Measurements from ENCODE around the gene MMS22L.

MMS22L gene

DNA sequence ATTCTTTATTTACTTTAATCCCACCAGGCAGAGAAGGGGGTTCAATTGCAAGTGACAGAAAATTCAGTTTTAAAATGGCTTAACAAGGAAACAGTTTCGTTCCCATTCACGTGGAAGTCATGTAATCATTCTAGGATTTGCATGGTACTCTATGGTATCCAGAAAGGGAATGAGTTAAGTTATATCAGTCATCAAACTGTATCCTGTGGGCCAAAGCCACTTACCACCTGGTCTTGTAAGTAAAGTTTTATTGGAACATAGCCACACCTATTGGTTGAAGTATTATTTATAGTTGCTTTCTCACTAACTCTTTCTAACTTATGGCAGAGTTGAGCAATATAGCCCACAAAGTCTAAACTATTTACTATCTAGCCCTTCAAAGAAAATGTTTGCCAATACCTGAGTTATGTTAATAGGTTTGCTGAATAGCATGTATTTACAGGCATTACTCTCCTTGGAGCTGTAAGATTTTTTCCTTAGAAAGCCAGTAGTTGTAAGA lies 10.2 kb upstream of the MMS22L start:
- H3K9me3 ChIP-seq (ENCODE audit: low read length), result no peaks in the 10 kb centered on the region
- no peak overlapping the region for H3K9ac ChIP-seq (ENCODE audit: low read length)
- H3K36me3 ChIP-seq (ENCODE audit: insufficient read depth, low read length), result no peaks in the 10 kb centered on the region
- no peak overlapping the region for H3K4me3 ChIP-seq (ENCODE audit: low read depth in 1 of 2, low read length in 2 of 2)
- no peaks in the 10 kb centered on the region for H3K4me1 ChIP-seq (ENCODE audit: insufficient read depth, low read length)
- no peak overlapping the region for H3K27ac ChIP-seq (ENCODE audit: low read depth, low read length)
- H3K27me3 ChIP-seq (ENCODE audit: control insufficient read depth in 1 of 2, insufficient read depth in 2 of 2, low read length in 2 of 2), result no peaks in the 10 kb centered on the region

DNA sequence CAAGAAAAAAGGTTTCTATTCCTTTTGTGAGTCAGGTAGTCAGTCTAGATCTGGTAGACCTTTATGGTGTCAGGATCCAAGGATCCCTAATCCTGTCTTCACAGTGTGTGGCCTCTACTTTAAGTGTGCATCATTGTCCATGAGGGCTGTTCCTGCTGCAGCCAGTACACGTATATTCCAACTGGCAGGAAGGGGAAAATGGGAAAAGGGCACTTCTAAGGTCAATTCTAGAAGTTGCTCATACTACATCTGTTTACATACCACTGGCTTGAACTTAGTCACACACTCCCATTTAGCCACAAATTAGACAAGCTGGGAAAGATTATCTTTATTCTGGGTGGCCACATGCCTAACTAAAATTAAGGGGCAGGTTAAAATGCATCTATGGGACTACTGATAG lies 9.7 kb upstream of the MMS22L start:
- Histone ChIP-seq H3K27ac (ENCODE audit: low read depth, low read length) (no peak overlapping the region), H3K9me3 (ENCODE audit: low read length) (no peaks in the 10 kb centered on the region), H3K4me1 (ENCODE audit: insufficient read depth, low read length) (no peaks in the 10 kb centered on the region)

DNA sequence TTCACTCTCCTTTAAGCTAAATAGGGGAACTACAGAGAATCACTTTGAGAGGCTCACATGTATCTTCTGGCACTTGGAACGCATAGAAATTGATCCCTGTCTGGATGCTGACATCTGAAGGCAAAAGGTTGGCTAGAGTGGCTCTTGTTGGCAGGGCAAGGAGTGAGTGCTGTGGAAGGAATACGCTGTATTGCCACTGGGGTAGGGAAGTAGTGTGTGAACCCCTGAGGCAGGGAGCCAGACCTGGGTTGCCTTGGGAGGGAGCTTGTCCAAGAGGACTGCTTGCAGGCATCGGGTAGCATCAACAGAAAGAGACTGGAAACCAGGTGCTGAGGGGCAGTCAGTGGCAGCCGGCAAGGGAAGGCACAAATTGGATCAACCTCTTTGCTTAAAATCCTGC lies 8.9 kb upstream of the MMS22L start:
- H3K27me3 ChIP-seq (ENCODE audit: control insufficient read depth in 1 of 2, insufficient read depth in 2 of 2, low read length in 2 of 2), result no peaks in the 10 kb centered on the region
- H3K4me3 ChIP-seq (ENCODE audit: low read depth in 1 of 2, low read length in 2 of 2), result no peak overlapping the region
- no peak overlapping the region for H3K9ac ChIP-seq (ENCODE audit: low read length)
- no peaks in the 10 kb centered on the region for H3K36me3 ChIP-seq (ENCODE audit: insufficient read depth, low read length)
- H3K27ac ChIP-seq (ENCODE audit: low read depth, low read length), result no peak overlapping the region
- no peaks in the 10 kb centered on the region for H3K4me1 ChIP-seq (ENCODE audit: insufficient read depth, low read length)
- H3K9me3 ChIP-seq (ENCODE audit: low read length), result no peaks in the 10 kb centered on the region

More for the DNA sequence above, 9.7 kb upstream of the MMS22L start:
- Histone ChIP-seq H3K36me3 (ENCODE audit: insufficient read depth, low read length) (no peaks in the 10 kb centered on the region), H3K9ac (ENCODE audit: low read length) (no peak overlapping the region), H3K27me3 (ENCODE audit: control insufficient read depth in 1 of 2, insufficient read depth in 2 of 2, low read length in 2 of 2) (no peaks in the 10 kb centered on the region), H3K4me3 (ENCODE audit: low read depth in 1 of 2, low read length in 2 of 2) (no peak overlapping the region)

DNA sequence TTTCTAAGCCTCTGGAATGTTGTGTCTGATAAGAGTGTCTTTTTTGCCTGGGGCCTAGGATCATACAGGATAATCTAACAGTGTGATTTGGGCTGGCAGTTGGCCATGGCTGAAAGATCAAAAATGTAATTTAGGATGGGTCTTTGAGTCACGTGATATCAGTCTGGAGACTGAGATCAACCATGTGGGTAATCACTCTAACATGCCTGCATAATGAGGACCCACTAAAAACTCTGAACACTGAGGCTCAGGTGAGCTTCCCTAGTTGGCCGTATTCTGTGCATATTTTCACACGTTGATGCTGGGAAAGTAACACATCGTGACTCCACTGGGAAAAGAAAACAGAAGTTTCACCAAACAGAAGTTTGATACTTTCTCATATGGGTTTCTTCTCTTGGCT lies 6.3 kb upstream of the MMS22L start:
- Histone ChIP-seq H3K9me3 (ENCODE audit: low read length) (no peaks in the 10 kb centered on the region), H3K4me1 (ENCODE audit: insufficient read depth, low read length) (no peaks in the 10 kb centered on the region), H3K9ac (ENCODE audit: low read length) (no peak overlapping the region), H3K4me3 (ENCODE audit: low read depth in 1 of 2, low read length in 2 of 2) (no peak overlapping the region), H3K36me3 (ENCODE audit: insufficient read depth, low read length) (no peaks in the 10 kb centered on the region), H3K27me3 (ENCODE audit: control insufficient read depth in 1 of 2, insufficient read depth in 2 of 2, low read length in 2 of 2) (no peaks in the 10 kb centered on the region), H3K27ac (ENCODE audit: low read depth, low read length) (no peak overlapping the region)

DNA sequence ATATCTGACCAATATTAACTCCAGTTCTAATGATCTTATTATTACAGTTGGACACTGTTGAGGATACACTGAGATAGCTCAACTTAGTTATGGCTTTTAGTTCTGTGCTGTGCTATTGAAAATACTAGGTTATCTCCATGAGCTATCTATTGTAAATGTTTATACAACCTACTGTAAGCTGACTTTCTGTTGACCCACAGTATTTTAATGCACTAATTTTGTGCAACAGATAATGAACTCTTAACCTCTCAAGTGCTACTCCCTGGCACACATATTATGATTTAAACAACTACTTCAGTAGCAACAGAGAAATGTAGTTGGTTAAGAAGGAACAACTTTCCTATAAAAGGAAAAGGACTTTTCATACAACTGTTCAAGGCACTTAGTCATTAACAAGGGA lies 5.2 kb upstream of the MMS22L start:
- no peak overlapping the region for H3K4me3 ChIP-seq (ENCODE audit: low read depth in 1 of 2, low read length in 2 of 2)
- no peak overlapping the region for H3K9ac ChIP-seq (ENCODE audit: low read length)
- H3K4me1 ChIP-seq (ENCODE audit: insufficient read depth, low read length), result no peaks in the 10 kb centered on the region
- H3K27me3 ChIP-seq (ENCODE audit: control insufficient read depth in 1 of 2, insufficient read depth in 2 of 2, low read length in 2 of 2), result no peaks in the 10 kb centered on the region
- H3K36me3 ChIP-seq (ENCODE audit: insufficient read depth, low read length), result no peaks in the 10 kb centered on the region
- H3K9me3 ChIP-seq (ENCODE audit: low read length), result no peaks in the 10 kb centered on the region
- H3K27ac ChIP-seq (ENCODE audit: low read depth, low read length), result no peak overlapping the region

DNA sequence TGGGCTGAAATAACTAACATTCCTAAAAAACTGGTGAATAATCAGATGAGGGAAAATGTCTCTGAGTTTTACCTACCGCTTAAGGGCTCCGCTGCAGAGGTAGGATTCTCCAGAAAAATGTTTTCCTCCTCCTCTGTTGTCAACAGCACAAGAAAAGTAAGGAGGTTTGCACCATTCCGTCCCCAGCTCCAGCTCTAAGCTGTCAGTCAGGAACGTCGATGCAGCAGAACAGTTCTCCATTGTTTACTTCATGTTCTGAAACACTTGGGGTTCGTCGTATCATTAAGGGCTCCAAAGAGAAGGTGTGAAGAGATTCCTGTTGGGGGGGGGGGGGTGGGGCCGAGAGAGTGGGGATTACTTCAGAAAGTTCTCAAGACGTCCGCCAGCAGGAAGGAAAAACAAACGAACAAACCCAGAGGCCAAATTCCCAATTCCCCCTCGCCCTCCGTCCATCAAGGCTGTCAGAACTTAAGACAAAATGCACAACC lies 734 bp downstream of the MMS22L start:
- no peaks in the 10 kb centered on the region for H3K36me3 ChIP-seq (ENCODE audit: insufficient read depth, low read length)
- H3K9me3 ChIP-seq (ENCODE audit: low read length), result no peaks in the 10 kb centered on the region
- peak overlapping the region; percentile 57 for H3K9ac ChIP-seq (ENCODE audit: low read length)
- H3K27ac ChIP-seq (ENCODE audit: low read depth, low read length), result peak overlapping the region; percentile 61
- peak overlapping the region; percentile 63 to 98 for H3K4me3 ChIP-seq (ENCODE audit: low read depth in 1 of 2, low read length in 2 of 2)
- H3K27me3 ChIP-seq (ENCODE audit: control insufficient read depth in 1 of 2, insufficient read depth in 2 of 2, low read length in 2 of 2), result no peaks in the 10 kb centered on the region
- peaks cover 7% of the 10 kb centered on the region for H3K4me1 ChIP-seq (ENCODE audit: insufficient read depth, low read length)

DNA sequence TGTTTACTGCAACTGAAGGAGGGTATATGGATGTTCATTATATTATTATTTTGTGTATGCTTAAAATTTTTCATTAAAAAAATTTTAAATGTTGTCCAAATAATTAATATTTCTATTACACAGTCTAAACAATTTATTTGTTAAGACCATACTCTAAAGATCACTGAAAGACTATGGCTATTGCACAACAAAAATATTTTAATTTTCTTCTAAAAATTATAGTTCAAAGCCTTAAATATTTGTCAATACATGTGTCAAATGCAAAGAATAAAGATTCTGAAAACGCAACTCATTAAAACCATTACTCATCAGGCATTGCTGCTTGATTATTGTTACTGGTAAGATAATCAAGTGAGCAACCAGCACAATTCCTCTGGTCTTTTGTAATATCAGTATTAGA lies 2.2 kb downstream of the MMS22L start:
- H3K4me3 ChIP-seq (ENCODE audit: low read depth in 1 of 2, low read length in 2 of 2), result no peak overlapping the region

DNA sequence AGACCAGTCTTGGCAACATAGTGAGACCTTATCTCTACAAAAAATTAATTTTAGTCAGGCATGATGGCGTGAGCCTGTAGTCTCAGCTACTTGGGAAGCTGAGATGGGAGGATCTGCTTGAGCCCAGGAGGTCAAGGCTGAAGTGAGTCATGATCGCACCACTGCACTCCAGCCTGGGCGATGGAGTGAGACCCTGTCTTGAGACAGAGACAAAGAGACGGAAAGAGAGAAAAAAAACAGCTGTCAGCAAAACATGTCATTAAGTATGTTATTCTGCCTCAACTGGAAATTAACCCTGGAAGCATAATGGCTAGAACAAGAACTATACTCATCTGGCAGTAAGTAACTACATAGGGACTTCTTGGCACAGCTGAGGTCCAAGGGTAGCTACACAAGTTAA lies 7.2 kb downstream of the MMS22L start:
- no peaks in the 10 kb centered on the region for H3K27me3 ChIP-seq (ENCODE audit: control insufficient read depth in 1 of 2, insufficient read depth in 2 of 2, low read length in 2 of 2)
- no peaks in the 10 kb centered on the region for H3K9me3 ChIP-seq (ENCODE audit: low read length)
- H3K27ac ChIP-seq (ENCODE audit: low read depth, low read length), result no peak overlapping the region

More for the DNA sequence above, 2.2 kb downstream of the MMS22L start:
- no peaks in the 10 kb centered on the region for H3K9me3 ChIP-seq (ENCODE audit: low read length)
- H3K9ac ChIP-seq (ENCODE audit: low read length), result no peak overlapping the region
- no peak overlapping the region for H3K27ac ChIP-seq (ENCODE audit: low read depth, low read length)
- no peaks in the 10 kb centered on the region for H3K36me3 ChIP-seq (ENCODE audit: insufficient read depth, low read length)
- H3K4me1 ChIP-seq (ENCODE audit: insufficient read depth, low read length), result peaks cover 7% of the 10 kb centered on the region
- H3K27me3 ChIP-seq (ENCODE audit: control insufficient read depth in 1 of 2, insufficient read depth in 2 of 2, low read length in 2 of 2), result no peaks in the 10 kb centered on the region

DNA sequence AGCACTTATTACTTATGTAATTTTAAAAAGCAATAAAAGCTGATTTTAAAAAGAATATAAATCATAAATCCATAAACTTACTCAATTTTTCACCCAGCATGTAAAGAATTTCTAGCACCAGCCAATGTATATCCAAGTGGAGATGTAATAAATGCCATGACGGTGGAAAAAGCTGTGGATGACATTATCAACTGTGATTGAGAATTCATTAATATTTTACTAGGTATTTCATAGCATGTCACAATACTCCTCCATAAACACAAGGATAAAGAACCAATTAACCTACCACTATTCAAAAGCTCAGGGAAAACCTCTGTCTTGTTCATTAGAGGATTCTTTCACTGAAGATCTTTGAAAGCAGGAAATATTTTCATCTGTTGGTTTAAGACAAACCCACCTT lies 13.2 kb downstream of the MMS22L start:
- Histone ChIP-seq H3K36me3 (ENCODE audit: insufficient read depth, low read length) (no peaks in the 10 kb centered on the region), H3K27ac (ENCODE audit: low read depth, low read length) (no peak overlapping the region), H3K4me1 (ENCODE audit: insufficient read depth, low read length) (no peaks in the 10 kb centered on the region), H3K9me3 (ENCODE audit: low read length) (no peaks in the 10 kb centered on the region), H3K9ac (ENCODE audit: low read length) (no peak overlapping the region), H3K4me3 (ENCODE audit: low read depth in 1 of 2, low read length in 2 of 2) (no peak overlapping the region), H3K27me3 (ENCODE audit: control insufficient read depth in 1 of 2, insufficient read depth in 2 of 2, low read length in 2 of 2) (no peaks in the 10 kb centered on the region)

More for the DNA sequence above, 7.2 kb downstream of the MMS22L start:
- Histone ChIP-seq H3K4me1 (ENCODE audit: insufficient read depth, low read length) (no peaks in the 10 kb centered on the region), H3K4me3 (ENCODE audit: low read depth in 1 of 2, low read length in 2 of 2) (no peak overlapping the region), H3K36me3 (ENCODE audit: insufficient read depth, low read length) (no peaks in the 10 kb centered on the region), H3K9ac (ENCODE audit: low read length) (no peak overlapping the region)

DNA sequence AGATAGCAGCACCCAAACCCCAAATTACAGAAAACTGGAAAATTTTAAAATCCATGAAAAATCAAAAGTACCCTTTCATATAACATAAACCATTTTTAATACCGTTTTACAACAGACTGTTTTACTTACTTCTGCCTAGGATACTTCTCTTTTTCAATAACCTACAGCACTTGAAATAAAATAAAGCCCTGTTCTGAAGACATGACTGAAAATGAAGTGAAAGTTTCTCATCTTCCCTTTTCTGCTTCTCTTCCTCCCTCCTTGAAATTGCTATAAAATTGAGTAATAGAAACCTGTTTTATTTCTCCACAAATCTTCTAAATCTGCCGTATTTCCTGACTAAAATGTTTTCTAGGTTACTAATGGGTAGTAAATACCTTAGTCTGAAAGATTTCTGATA lies 20.3 kb downstream of the MMS22L start:
- Histone ChIP-seq H3K36me3 (ENCODE audit: insufficient read depth, low read length) (no peaks in the 10 kb centered on the region), H3K9me3 (ENCODE audit: low read length) (no peaks in the 10 kb centered on the region), H3K4me3 (ENCODE audit: low read depth in 1 of 2, low read length in 2 of 2) (no peak overlapping the region), H3K27me3 (ENCODE audit: control insufficient read depth in 1 of 2, insufficient read depth in 2 of 2, low read length in 2 of 2) (no peaks in the 10 kb centered on the region), H3K9ac (ENCODE audit: low read length) (no peak overlapping the region), H3K27ac (ENCODE audit: low read depth, low read length) (no peak overlapping the region), H3K4me1 (ENCODE audit: insufficient read depth, low read length) (no peaks in the 10 kb centered on the region)

DNA sequence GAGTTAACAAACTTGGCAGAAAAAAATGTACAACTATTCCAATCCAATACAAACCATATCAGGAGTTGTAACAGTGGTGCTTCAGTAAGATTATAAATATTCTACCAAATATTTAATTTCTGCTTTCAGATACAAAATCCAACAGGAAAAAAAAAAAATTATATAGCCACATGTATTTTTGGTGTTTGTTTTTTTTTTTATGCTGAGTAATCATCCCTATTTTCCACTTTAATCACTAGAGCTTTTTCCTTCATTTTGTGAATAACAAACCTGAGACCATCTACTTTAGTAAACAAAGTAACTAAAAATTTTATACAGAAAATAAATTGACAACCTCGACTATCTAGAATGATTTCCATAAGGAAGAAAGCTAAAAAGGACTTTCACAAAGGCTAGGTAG lies 36.2 kb downstream of the MMS22L start:
- no peak overlapping the region for H3K4me3 ChIP-seq (ENCODE audit: low read depth in 1 of 2, low read length in 2 of 2)
- no peak overlapping the region for H3K27ac ChIP-seq (ENCODE audit: low read depth, low read length)

DNA sequence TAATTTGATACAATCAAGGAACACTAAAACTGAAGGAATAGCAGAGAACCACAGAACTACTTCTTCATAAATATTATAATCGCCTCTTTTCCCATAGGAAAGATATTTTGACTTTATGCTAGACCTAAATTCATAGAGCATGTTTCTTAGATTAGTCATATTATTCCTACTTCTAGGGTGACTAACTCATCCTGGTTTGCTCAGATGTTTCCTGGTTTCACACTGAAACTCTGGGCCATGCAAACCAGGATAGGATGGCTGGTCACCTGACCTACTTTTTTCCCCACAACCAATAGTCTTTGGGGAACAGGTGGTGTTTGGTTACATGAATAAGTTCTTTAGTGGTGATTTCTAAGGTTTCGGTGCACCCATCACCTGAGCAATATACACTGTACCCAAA lies 42.8 kb downstream of the MMS22L start:
- Histone ChIP-seq H3K36me3 (ENCODE audit: insufficient read depth, low read length) (no peaks in the 10 kb centered on the region), H3K4me3 (ENCODE audit: low read depth in 1 of 2, low read length in 2 of 2) (no peak overlapping the region)

More for the DNA sequence above, 36.2 kb downstream of the MMS22L start:
- Histone ChIP-seq H3K9ac (ENCODE audit: low read length) (no peak overlapping the region), H3K27me3 (ENCODE audit: control insufficient read depth in 1 of 2, insufficient read depth in 2 of 2, low read length in 2 of 2) (no peaks in the 10 kb centered on the region), H3K36me3 (ENCODE audit: insufficient read depth, low read length) (no peaks in the 10 kb centered on the region), H3K9me3 (ENCODE audit: low read length) (no peaks in the 10 kb centered on the region), H3K4me1 (ENCODE audit: insufficient read depth, low read length) (no peaks in the 10 kb centered on the region)

More for the DNA sequence above, 42.8 kb downstream of the MMS22L start:
- Histone ChIP-seq H3K4me1 (ENCODE audit: insufficient read depth, low read length) (no peaks in the 10 kb centered on the region), H3K27me3 (ENCODE audit: control insufficient read depth in 1 of 2, insufficient read depth in 2 of 2, low read length in 2 of 2) (no peaks in the 10 kb centered on the region), H3K27ac (ENCODE audit: low read depth, low read length) (no peak overlapping the region), H3K9me3 (ENCODE audit: low read length) (no peaks in the 10 kb centered on the region), H3K9ac (ENCODE audit: low read length) (no peak overlapping the region)
